Measurements from ENCODE around the gene IGLL5.

- TF ChIP-seq CTCF (IDR thresholded peaks at IDR 0.05) (no peak), POLR2A (IDR thresholded peaks at IDR 0.05) (no peak), POLR2AphosphoS5 (IDR thresholded peaks at IDR 0.05) (no peak), EP300 (IDR thresholded peaks at IDR 0.05) (no peak)
These were observed 49.5 kb downstream of the IGLL5 start for GRCh38 chr22:22936915-22937656.
